ENCODE data around the gene ENTPD2. TPM values are rescaled to one million over a fixed set of nuclear protein-coding genes. Genes with fewer than 3 reads are reported as not detected.

ENTPD2 gene
- total and polyA plus RNA-seq, 12 donors = 0.32 to 3.3 (median 1.6) TPM

DNA sequence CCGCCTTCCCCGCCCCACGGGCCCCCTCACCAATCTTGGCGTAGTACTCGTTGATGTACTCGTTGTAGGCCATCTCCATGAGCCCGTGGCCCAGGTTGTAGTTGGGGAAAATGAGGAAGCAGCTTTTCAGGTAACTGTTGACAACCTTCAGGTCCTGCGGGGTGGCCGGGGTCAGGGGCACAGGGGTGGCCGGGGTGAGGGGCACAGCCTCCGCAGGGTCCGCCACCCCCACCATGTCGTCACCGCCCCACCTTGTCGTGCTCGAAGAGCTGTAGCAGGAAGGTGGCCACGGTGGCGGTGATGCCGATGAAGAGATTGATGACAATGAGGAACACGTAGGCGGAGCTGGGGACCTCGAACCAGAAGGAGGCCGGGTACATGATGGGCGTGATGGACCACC is 42.7 kb downstream of the ENTPD2 start:
- Histone ChIP-seq H3K4me1 (peaks cover 0 to 2% (median 0%) of the 10 kb centered on the region in 9 donors), H3K9me3 (no peaks in the 10 kb centered on the region), H3K4me3 (no peak overlapping the region), H3K36me3 (peaks cover 0 to 75% (median 21%) of the 10 kb centered on the region in 9 donors), H3K27me3 (no peaks in the 10 kb centered on the region), H3K27ac (no peak overlapping the region)
- 95 to 97% methylated on average over 23 to 24 of the region's 24 CpGs for WGBS, 2 donors
- ATAC-seq (no peak), DNase-seq (no peak)
- intact Hi-C loops (cut with DNase I) = no loop called here
- TF ChIP-seq, protein P1, sequence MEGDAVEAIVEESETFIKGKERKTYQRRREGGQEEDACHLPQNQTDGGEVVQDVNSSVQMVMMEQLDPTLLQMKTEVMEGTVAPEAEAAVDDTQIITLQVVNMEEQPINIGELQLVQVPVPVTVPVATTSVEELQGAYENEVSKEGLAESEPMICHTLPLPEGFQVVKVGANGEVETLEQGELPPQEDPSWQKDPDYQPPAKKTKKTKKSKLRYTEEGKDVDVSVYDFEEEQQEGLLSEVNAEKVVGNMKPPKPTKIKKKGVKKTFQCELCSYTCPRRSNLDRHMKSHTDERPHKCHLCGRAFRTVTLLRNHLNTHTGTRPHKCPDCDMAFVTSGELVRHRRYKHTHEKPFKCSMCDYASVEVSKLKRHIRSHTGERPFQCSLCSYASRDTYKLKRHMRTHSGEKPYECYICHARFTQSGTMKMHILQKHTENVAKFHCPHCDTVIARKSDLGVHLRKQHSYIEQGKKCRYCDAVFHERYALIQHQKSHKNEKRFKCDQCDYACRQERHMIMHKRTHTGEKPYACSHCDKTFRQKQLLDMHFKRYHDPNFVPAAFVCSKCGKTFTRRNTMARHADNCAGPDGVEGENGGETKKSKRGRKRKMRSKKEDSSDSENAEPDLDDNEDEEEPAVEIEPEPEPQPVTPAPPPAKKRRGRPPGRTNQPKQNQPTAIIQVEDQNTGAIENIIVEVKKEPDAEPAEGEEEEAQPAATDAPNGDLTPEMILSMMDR (IDR thresholded peaks at IDR 0.05) = no peak

DNA sequence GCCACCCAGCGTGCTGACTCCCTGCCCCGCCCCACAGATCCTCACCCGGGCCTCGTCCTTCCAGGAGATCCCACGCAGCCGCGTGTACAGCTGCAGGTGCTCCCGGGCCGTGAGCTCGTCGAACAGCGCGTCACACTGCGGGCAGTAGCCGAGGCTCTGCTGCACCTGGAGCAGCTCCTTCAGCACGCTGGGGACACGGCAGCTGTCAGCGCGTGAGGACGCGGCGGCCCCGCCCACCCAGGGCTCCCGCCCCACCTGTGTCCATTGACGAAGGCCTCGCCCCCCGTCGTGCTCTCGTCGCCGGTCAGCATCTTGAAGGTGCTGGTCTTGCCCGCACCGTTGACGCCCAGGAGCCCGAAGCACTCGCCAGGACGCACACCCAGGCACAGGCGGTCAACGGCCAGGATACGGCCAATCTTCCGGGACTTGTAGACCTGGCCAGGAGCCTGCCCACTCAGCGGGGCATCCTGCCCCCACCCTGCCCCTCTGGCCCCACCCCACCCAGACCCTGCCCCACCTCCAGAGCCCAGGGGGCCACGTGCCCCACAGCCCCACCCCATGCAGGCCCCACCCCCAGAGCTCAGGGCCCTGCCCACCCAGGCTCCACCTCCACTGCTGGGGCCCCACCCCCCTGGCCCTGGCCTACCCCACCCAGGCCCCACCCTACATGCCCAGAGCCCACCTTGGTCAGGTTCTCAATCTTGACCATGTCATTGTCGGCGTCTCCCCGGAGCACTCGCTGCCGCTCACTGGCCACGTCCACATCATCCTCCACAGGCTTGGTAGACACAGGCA is 43.7 kb downstream of the ENTPD2 start:
- Histone ChIP-seq H3K4me1 (peaks cover 0 to 8% (median 0%) of the 10 kb centered on the region in 9 donors), H3K27ac (no peak overlapping the region), H3K27me3 (no peaks in the 10 kb centered on the region), H3K9me3 (peaks cover 0 to 4% (median 0%) of the 10 kb centered on the region in 11 donors), H3K36me3 (peaks cover 0 to 65% (median 14%) of the 10 kb centered on the region in 9 donors), H3K4me3 (no peak overlapping the region)
- TF ChIP-seq, protein P1 (IDR thresholded peaks at IDR 0.05) = no peak
- 96 to 98% methylated on average over 45 to 49 of the region's 49 CpGs for WGBS, 2 donors
- intact Hi-C loops (cut with DNase I) = no loop called here
- no peak for ATAC-seq
- DNase-seq = no peak

DNA sequence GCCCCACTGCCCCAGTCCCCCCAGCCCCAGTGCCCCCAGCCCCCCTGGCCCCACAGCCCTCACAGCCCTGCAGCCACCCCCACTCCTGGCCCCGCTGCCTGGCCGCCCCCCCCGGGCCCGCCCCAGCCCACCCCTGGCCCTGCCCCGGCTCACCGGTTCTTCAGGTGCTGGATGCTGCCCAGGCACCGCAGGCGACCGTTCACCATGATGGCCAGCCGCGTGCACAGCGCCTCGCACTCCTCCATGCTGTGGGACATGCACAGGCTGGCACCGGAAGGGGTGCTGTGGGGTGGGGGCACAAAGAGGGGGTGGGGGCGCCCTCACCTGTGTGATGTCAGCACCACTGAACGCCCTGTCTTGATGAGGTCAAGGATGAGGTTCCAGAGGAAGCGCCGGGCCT is 44.6 kb downstream of the ENTPD2 start:
- Histone ChIP-seq H3K27ac (no peak overlapping the region), H3K9me3 (peaks cover 0 to 13% (median 0%) of the 10 kb centered on the region in 11 donors), H3K27me3 (no peaks in the 10 kb centered on the region), H3K4me1 (peaks cover 0 to 8% (median 0%) of the 10 kb centered on the region in 9 donors), H3K36me3 (peaks cover 0 to 56% (median 14%) of the 10 kb centered on the region in 9 donors), H3K4me3 (no peak overlapping the region)
- TF ChIP-seq, protein P1 (IDR thresholded peaks at IDR 0.05) = no peak
- intact Hi-C loops (cut with DNase I) = no loop called here
- ATAC-seq (no peak), DNase-seq (no peak)
- WGBS, 2 donors = 95 to 96% methylated on average over 16 to 18 of the region's 18 CpGs

DNA sequence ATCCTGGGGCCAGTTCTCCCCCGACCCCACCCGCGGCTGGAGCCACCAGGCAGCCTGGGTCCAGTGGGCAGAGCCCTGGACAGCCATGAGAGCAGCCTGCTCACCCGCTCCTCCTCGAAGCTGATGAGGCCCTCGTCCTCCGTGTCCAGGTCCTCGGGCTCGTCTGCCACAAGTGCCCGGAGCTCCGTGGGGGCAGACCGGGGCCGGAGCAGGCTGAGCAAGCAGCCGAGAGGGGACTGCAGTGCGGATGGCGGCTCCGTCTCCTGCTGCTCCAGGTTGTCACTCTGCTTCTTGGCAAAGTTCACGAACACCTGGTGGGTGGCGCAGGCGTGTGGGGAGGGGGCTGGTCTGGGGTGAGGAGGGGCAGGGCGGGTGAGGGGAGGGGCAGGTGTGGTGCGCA is 45.5 kb downstream of the ENTPD2 start:
- DNase-seq = no peak
- no peak for ATAC-seq
- H3K27me3 ChIP-seq = no peaks in the 10 kb centered on the region
- TF ChIP-seq, protein P1 (IDR thresholded peaks at IDR 0.05) = no peak
- no peak overlapping the region for H3K27ac ChIP-seq
- intact Hi-C loops (cut with DNase I) = no loop called here
- 82 to 84% methylated on average over 20 to 22 of the region's 22 CpGs for WGBS, 2 donors
- H3K4me1 ChIP-seq = peaks cover 0 to 8% (median 0%) of the 10 kb centered on the region in 9 donors
- H3K4me3 ChIP-seq = no peak overlapping the region
- H3K36me3 ChIP-seq = peaks cover 0 to 47% (median 14%) of the 10 kb centered on the region in 9 donors
- peaks cover 0 to 13% (median 0%) of the 10 kb centered on the region in 11 donors for H3K9me3 ChIP-seq
